GM12891 (cell line): ENCODE results near the gene RNU2-63P.

Source experiments
- PAX5 ChIP-seq: IDR thresholded peaks from 2 replicates; pipeline ENCODE4 v1.6.1; 2011; ENCODE audit warnings: low read length, moderate library complexity, mild to moderate bottlenecking; ENCODE audit not compliant: insufficient read depth, severe bottlenecking
- POLR2A ChIP-seq: IDR thresholded peaks from 2 replicates; pipeline ENCODE4 v1.6.1; 2011; ENCODE audit warnings: low read depth, low read length, control low read depth
- POLR2AphosphoS5 ChIP-seq: IDR thresholded peaks from 2 replicates; pipeline ENCODE4 v1.6.1; 2011; ENCODE audit warnings: low read depth, low read length, control low read depth
- POU2F2 ChIP-seq: IDR thresholded peaks from 2 replicates; pipeline ENCODE4 v1.6.1; 2011; ENCODE audit warnings: low read depth, mild to moderate bottlenecking, control low read depth, low read length, moderate library complexity
- SPI1 ChIP-seq: IDR thresholded peaks from 2 replicates; pipeline ENCODE4 v1.6.1; 2011; ENCODE audit warnings: low read depth, low read length, control low read depth
- TAF1 ChIP-seq: IDR thresholded peaks from 2 replicates; pipeline ENCODE4 v1.6.1; 2011; ENCODE audit warnings: low read depth, low read length, control low read depth

GRCh38 chr2:88016960-88017779, 823 bp upstream of the RNU2-63P start:
- TF ChIP-seq POLR2AphosphoS5, result no peak
- no peak for TF ChIP-seq POLR2A
- TF ChIP-seq TAF1, result no peak
- TF ChIP-seq SPI1, result no peak
- TF ChIP-seq PAX5, result no peak
- TF ChIP-seq POU2F2, result no peak
